Measurements from ENCODE around the gene AGO3.

AGO3 gene

DNA sequence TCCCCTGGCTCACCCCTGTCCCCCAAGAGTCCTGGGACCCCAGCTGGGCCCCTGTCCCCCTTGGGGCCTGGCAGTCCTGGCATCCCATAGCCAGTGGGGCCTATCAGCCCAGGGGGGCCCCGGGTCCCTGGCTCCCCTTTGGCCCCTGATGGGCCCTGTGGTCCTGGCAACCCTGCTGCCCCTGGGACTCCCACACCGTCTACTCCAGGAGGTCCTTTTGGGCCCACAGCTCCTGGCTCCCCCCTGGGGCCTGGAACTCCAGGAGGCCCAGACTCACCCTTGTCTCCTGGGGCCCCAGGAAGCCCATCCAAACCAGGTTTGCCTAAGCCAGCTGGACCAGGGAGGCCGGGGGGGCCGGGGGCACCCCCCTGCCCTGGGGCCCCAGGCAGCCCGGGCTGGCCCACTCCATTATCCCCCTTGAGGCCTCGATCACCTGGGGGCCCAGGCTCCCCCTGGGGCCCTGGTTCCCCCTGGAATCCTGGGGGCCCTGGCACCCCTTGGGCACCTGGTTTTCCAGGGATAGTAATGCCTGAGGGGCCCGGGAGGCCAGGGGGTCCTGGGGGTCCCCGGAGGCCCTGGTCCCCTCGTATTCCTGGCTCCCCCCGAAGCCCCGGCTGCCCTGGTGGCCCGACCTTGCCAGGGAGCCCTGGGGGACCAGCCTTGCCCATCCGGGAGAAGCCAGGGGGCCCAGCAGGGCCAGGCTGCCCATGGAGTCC lies 167.9 kb downstream of the AGO3 start:
- no peak for DNase-seq

DNA sequence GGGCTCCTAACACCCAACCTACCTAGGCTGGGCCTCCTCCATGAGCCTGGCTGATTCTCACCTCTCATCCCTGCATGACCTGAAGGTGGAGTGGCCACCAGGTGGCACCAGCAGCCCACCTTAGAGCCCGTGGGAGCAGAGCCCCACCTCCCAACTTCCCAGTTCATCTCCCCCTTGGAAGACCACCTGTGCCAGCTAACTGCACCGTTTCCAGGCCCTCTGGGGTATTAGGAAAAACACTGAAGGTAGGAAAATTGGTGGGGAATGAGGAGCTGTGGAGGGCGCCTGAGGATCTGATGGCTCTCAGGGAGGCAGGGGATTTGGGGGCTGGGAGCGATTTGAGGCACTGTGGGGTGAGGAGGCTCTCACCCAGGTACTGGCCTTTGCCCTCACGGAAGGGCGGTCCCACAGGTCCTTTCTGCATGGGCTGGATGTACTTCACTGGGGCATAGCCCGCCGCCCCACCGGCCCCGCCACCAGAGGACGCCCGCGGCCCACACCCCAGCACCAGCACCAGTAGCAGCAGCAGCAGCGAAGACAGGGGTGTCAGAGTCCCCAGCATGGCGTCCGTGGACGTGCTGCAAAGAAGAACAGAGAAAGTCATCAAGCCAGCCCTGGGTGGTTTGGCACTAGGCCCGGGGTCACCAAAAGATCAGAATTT lies 168.9 kb downstream of the AGO3 start:
- DNase-seq, result peak; percentile 58

DNA sequence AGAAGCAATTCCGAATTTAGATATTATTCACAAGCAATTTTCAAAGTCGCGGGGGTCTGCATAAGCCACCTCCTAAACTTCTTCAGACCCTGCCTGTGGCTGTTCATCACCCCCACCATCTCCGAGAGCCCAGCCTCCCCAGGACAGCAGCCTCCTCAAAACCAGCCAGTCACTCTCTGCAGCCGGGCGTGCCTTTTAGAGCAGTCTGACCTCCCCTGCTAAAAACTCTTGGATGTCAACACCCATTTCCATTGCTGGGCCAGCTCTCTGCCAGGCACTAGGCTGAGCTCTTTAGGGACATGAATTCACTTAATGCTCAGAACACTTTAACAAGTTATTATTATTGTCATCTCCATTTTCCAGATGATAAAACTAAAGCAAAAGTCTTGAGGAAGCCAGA lies 169.5 kb downstream of the AGO3 start:
- DNase-seq, result no peak

DNA sequence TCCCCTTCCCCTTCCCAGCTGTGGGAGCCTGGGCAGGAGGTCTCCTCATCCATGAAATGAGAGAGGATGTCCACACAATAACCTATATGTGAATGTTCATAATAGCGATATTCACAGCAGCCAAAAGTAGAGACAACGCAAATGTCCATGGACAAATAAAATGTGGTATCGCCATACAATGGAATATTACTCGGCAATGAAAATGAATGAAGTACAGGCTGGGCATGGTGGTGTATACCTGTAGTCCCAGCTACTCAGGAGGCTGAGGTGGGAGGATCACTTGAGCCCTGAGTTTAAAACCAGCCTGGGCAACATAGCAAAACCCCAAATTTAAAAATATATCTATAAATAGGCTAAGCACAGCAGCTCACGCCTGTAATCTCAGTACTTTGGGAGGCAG lies 170.6 kb downstream of the AGO3 start:
- DNase-seq, result no peak

DNA sequence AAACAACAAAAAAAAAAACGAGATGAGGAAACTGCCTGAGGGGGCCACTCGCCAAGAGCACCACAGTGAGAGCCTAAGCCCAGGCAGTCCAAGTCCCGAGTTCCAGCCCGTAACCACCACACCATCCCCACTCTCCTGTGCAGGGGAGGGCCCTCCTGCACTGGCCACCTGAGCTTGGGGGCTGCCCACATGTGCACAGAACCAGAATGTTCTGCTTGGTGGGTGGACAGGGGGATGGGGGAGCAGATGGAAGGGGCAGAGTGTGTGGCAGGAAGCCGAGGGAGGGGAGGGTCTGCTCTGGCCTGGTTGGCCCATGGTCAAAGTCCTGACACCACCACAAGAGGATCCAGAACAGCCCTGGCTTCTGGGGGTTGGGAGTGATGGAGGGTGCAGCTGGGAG lies 175.4 kb downstream of the AGO3 start:
- no peak for DNase-seq

DNA sequence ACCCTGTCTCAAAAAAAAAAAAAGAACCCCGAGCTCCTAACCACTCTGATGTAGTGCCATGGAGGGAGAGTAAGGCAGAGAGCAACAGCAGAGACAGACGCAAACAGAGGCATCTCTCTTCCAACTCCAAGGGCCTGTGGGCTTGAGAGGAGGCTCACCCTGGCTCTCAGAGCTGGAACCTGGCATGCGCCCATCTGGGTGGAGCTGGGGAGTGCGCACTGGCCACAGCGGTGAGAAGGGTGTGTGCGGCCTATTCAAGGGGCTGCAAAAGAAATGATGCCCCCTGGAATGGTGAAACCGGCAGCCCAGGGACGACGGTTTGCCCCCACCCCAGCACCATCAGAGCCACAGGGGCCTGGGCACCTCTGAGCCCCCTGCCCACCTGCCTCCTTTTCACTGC lies 176.5 kb downstream of the AGO3 start:
- no peak for DNase-seq

DNA sequence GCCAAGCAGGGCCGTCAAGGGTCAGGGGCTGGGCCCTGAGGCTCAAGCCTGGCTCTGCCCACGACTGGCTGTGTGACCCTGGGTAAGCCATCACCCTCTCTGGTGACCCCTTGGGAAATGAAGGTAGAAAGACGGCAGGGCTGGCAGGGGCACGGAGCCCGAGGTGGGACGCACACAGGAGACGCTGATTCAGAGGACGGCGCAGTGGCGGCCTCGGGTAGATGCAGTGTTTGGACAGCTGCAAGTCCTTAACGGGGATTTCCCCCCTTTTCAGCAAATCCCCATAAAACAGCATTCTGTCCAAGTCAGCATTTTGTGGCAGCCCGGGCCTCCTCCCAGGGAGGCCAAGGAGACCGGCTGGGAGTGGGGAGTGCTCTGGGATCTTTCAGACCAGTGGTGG lies 177.4 kb downstream of the AGO3 start:
- no peak for DNase-seq

DNA sequence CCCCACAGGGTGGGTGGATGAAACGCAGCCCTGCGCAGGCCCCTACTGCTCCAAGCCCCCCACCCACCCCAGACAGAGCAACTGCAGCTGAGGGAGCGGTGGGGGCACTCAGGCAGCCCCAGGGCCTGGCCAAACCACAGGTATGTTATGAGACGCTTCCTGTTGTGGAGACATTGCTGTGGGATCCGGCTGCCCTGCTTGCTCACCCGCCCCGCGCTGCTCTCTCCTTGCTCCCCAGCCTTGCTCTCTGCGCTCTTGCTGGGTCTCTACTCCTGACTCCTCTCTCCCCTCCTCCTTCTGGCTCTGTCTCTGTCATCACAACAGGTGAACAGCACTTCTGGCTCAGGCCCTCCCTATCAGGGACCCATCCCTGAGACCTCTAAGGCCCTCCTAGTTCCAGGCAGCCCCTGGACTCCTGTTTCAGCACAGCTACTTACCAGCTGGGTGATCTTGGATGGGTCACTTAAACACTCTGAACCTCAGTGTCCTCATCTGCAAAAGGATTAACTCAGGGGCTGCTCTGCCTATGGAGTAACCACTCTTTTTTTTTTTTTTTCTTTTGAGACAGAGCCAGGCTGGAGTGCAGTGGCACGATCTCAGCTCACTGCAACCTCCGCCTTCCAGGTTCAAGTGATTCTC lies 178.3 kb downstream of the AGO3 start:
- DNase-seq, result peak; percentile 34

DNA sequence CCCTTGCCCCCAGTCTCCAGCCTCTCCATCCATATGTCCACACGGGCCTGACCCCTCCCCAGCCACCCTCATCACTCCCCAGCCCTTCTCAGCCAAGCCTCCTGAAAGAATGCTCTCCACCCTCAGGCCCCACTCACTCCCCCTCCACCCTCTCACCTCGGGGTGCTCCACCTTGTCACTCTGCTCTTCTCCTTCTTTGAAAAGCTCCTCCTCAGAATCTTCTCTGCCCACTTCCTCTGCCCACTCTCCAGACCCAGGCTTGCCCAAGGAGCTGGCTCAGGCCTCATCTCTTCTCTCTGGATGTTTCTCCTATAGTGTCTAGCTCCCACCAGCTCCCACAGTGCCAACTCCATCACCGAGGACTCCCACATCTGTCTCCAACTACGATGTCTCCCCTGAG lies 180.2 kb downstream of the AGO3 start:
- no peak for DNase-seq

DNA sequence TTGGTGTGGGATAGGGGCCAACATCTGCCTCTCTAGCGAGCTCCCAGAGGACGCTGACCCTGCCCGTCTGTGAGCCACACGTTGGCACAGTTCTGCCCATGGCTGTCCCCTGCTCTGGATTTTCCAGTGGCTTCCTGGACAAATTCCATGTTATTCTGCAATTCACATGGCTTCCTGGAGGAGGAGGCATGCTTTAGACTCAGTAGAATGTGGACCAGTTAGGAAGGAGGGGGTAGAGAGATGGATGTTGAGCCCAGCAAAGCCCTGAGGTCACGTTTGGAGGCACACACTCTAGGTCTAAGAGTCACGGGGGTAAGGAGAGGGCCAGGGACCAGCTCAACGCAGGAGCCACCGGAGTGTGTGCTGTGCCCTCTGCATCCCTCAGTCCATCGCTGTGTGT lies 181.9 kb downstream of the AGO3 start:
- no peak for DNase-seq

DNA sequence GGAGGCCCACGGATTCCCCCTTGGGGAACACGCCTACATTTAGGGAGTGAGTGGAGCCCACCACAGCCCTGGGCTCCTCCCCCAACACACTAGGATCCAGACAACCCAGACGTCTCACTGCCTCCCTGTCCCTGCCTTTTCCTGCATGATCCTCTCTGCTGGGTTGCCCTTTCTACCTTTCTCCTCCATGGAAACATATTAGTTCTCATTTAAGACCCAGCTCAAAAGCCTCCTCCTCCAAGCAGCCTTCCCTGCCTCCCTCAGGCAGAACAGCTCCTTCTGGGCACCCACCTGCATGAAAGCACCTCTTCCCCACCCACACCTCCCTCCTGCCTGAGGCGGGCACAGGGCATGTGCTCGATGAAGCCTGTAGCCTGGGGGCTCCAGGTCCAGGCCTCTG lies 183.5 kb downstream of the AGO3 start:
- no peak for DNase-seq

DNA sequence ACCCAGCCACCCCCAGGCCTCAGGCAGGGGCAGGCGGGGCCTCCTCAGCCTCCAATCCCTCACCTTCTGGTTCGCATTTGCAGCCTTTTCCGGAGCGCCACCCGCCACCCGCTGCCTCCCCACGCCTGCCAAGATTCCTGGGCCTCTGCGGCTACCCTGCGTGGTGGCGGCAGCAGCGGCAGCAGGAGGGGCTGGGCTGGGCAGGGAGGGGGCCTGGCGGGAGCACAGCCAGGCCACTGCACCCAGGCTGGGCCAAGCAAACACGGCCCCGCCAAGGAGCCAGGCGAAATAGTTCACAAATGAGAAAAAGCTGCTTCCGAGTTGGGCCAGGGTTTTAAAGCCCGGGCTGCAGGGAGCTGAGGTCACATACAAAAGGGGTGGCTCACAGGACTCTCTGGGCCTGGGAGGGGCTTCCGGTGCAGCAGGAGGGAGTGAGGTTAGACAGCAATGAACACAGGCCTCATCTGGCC lies 184.3 kb downstream of the AGO3 start:
- no peak for DNase-seq

DNA sequence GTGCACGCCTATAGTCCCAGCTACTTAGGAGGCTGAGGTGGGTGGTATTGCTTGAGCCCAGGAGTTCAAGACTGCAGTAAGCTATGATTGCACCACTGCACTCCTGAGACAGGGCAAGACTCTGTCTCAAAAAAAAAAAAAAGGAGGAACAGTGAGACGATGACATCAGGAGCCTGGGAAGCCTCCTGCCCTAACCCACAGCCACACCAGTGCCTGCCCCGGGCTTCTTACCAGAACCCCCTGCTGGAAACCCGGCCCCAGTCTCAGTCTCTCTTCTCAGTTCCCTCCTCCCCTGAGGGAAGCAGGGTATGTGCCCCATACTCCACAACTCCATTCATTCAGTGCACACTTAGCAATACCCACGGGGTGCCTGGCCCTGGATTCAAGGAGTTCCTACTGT lies 185.0 kb downstream of the AGO3 start:
- DNase-seq, result no peak

DNA sequence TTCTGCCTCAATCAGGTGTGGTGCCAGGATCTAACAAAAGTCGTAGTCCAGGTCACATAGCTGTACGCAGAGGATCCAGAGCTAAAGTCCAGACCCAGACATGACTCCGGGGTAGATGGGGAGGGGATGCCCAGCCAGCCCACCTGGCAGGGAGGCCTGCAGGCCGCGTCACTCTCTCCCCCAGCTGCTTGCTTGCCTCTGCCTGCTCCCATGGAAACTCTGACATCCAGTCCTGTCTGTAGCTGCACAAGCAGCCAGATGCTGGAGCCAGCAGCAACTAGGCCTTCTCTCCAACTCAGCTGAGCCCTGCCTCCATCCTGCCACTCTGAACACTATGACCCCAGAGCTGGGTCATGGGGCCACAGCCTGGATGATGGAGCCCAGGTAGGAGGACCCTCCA lies 186.0 kb downstream of the AGO3 start:
- DNase-seq, result no peak

DNA sequence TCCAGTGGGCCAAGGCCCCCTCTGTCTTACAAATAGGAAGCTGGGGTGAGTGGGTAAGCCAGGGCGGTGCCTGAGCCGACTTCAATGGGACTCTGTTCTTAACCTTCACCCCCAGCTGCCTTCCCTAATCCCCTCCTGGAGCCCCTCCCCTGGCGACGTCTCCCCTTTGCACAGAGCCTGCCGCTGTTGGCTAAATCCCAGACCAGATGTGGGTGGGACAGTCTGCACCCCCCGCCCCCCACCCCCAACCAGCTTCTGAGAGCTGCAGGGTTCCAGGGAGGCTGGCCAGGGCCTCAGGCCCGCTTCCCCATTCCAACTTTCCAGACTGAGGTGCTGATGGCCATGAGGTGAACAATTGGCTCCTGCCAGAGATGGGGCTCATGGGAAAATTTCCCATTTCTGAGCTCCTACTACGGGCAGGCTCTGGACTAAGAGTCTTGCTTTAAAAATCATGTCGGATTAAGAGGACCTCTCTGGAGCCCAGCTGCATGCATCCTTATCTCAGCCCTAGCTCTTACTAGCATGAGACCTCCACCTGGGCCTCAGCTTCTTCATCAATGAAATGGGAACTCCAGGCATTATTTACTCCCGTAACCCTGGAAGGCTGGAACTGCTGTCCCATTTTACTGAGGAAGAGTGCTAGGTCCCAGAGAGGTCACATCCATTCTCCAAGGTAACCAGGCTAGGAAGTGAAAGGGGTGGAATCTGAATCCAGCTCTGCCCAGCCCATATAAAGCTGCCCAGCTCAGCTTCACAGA lies 187.7 kb downstream of the AGO3 start:
- DNase-seq, result no peak

DNA sequence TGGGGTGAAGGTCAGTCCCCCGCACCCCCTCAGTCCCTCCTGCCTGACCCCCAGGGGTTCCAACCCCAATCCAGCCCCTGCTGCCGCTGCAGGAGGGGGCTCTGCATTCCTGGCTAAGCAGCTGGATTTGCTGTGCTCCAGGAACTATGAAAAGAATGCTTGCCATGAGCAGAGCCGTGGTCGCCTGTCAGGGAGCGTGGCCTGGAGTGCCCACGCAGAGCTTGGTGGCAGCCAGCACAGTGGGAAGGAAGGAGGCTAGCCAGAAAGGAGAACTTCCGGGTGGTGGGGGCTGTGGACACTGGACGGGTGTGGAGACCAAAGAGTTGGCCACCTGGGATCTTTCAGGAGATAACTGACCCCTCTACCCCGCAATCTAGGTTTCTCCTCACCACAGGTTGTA lies 188.6 kb downstream of the AGO3 start:
- no peak for DNase-seq
